Forelimb muscle (tissue), 1 donor: ENCODE measurements around the gene NPFFR2. TPM values are rescaled to one million over a fixed set of nuclear protein-coding genes. Genes with fewer than 3 reads are reported as not detected.
"Not testable (repeated sequence)": the region's sequence is repeated elsewhere in the genome, so short reads cannot be mapped to it uniquely, and the experiment has no call there.

Source experiments
- DNase-seq: peaks from one replicate; pipeline ENCODE4 v3.0.0-alpha.2; 2013; ENCODE audit warnings: low read depth
- polyA plus RNA-seq: library from polyadenylated mRNA; unstranded; fragments of 120-200 nt; gene quantifications from one replicate; pipeline ENCODE4 v1.2.1, GENCODE V29; 2013; ENCODE audit not compliant: insufficient read length

The NPFFR2 gene
- polyA plus RNA-seq, 1 donor: 0.29 TPM

DNA sequence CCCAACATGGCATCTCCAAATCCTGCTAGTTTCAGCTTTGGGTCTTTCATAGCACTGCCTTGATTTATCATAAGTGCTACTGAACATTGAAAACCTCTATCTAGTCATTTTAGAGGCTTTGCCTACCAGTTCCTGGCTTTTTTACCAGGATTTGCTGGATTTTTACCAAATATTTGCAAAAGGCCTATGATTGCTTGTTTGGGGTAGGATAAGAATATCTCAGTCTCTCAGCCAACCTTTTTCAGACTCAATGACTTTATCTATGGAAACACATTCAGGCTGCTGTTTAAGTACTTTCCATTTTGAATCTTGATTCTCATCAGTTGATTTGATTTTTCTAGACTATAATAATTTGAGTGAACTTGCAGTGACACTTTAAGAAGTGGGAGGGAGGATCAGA, 80.1 kb downstream of the NPFFR2 start:
- DNase-seq: no peak

DNA sequence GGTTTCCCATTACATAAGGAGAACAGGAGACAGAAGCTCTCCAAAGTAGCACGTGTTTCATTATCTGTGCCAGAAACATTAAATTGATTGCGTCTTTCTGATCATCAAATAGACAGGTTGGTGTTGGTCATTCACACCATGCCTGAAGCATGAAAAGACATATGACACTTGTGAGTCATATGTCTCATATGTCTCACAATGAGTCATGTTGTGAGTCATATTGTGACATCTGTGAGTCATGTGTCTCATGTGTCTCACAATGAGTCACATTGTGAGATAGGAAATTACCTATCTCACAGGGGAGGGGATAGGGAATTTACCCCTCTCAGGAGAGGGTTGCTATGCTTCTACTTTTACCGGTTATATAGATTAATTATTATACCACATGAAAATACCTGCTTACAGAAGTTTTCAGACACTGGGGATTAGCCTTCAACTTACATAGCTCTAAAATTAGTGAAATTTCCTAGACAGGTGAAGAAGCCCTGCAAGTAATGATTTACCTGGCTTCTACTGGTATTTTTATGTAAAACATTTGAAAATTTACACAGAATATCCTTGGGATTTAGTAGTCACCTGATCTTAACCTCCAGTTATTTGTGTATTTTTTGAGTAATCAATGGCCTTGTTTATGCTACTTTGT, 80.8 kb downstream of the NPFFR2 start:
- no peak for DNase-seq

DNA sequence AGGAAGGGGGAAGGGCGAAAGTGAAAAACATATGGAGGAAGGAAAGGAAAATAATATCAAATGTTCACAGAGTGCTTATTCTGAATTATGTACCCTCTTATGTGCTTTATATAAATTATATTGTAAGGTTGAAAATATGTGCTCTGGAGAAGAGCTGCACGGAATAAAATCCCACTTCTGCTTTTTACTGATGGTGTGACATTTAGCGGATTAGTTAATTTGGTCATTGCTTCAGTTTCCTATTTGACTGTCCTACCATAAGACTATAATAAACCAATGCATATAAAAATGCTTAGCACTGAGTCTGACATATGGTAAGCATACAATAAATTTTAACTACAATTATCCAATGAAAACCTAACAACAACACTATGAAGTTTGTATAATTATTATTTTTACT, 86.2 kb downstream of the NPFFR2 start:
- DNase-seq: no peak

DNA sequence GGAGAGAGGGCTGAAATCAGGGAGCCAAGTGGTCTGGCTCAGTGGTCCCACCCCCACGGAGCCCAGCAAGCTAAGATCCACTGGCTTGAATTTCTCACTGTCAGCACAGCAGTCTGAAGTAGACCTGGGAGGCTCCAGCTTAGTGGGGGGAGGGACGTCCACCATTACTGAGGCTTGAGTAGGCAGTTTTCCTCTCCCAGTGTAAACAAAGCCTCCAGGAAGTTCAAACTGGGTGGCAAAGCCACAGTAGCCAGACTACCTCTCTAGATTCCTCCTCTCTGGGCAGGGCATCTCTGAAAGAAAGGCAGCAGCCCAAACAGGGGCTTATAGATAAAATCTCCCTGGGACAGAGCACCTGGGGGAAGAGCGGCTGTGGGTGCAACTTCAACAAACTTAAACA, 88.1 kb downstream of the NPFFR2 start:
- DNase-seq: no peak

DNA sequence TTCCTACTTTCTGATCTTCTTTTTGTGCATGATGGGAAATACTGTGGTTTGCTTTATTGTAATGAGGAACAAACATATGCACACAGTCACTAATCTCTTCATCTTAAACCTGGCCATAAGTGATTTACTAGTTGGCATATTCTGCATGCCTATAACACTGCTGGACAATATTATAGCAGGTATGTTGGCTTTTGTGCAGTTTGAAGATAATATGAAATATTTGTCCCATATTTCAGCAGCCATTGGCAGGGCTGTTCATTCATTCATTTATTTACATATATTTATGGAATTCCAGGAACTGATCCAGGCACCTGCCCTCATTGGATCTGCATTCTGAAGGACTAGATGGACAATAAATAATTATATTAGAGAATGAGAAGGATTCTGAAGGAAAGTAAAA, 96.9 kb downstream of the NPFFR2 start:
- DNase-seq: no peak

DNA sequence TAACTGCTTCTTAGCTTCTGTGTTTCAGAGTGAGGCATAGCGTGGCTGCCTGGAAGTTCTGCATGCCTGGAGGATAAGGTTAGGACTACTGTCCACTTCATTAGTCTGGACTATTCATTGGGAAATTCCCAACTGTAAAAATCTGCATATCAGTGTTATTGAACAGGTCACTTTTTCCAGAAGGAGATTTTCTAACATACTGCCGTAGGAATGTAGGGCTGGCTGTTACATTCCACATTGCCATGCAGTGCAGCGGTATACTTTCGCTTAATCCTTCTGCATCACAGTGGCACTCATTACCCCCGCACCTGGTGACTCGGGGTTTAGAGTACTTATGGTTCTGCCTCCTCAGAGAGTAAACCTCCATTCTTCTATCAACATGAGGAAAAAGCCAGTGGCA, 104.6 kb downstream of the NPFFR2 start:
- no peak for DNase-seq

DNA sequence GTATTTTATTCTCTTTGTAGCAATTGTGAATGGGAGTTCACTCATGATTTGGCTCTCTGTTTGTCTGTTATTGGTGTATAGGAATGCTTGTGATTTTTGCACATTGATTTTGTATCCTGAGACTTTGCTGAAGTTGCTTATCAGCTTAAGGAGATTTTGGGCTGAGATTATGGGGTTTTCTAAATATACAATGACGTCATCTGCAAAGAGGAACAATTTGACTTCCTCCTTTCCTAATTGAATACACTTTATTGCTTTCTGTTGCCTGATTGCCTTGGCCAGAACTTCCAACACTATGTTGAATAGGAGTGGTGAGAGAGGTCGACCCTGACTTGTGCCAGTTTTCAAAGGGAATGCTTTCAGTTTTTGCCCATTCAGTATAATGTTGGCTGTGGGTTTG, 108.2 kb downstream of the NPFFR2 start:
- not testable (repeated sequence) for DNase-seq

DNA sequence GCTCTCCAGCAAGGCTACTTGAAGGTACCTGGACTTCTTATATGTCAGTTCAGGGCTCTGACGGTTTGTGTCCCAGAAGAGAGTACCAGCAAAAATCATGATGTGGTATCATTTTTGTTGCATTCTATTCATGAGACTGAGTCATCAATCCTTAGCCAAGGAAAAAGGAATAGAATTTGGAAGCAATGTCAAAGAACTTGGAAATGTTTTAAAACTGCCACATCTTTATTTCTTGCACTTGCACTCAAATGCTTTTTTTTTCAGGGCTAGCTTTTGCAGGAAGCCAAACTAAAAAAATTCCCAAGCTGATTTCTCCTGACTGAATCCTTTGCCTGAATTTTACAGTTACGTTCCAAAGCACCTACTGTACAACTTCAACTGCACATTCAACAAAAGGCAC, 112.4 kb downstream of the NPFFR2 start:
- DNase-seq: no peak

DNA sequence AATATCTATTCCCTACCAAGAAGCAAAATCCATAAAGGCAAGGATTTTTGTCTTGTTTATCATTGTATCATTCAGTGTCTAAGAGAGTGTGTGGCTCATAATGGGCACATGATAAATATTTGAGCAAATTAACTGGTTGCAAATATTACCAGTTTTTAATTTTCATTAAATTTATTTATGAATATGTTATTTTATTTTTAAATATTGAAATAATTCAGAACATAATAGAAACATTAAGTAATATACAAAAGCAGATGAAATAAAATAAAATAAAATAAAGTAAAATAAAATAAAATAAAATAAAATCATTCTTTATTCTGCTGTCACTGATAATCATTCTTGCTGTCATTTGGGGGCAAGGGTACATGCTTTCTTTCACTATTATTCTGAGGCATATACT, 120.9 kb downstream of the NPFFR2 start:
- no peak for DNase-seq

DNA sequence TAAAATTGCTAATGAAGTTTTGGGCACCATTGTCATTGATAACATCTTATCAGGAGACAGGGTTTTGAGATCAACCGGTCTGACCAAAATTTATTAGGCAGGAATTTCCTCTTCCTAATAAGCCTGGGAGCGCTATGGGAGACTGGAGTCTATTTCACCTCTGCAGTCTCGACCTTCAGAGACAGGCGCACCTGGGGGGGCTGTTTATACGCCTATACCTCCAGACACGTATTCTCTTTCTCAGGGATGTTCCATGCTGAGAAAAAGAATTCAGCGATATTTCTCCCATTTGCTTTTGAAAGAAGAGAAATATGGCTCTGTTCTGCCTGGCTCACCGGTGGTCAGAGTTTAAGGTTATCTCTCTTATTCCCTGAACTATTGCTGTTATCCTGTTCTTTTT, 121.8 kb downstream of the NPFFR2 start:
- not testable (repeated sequence) for DNase-seq

DNA sequence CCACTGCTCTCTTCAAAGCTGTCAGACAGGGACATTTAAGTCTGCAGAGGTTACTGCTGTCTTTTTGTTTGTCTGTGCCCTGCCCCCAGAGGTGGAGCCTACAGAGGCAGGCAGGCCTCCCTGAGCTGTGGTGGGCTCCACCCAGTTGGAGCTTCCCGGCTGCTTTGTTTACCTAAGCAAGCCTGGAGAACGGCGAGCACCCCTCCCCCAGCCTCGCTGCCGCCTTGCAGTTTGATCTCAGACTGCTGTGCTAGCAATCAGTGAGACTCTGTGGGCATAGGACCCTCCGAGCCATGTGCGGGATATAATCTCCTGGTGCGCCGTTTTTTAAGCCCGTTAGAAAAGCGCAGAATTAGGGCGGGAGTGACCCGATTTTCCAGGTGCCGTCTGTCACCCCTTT, 137.5 kb downstream of the NPFFR2 start:
- DNase-seq: not testable (repeated sequence)

DNA sequence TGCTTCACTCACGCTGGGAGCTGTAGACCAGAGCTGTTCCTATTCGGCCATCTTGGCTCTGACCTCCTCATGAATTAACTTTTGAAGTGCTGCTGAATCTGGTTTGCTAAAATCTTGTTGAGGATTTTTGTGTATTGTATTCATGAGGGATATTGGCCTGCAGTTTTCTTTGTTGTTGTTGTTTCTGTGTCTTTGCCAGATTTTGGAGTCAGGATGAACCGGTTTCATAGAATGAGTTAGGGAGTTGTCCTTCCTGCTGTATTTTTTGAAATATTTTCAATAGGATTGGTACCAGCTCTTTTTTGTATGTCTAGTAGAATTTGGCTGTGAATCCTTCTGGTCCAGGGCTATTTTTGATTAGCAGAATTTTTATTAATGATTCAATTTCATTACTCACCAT, 138.1 kb downstream of the NPFFR2 start:
- DNase-seq: no peak

DNA sequence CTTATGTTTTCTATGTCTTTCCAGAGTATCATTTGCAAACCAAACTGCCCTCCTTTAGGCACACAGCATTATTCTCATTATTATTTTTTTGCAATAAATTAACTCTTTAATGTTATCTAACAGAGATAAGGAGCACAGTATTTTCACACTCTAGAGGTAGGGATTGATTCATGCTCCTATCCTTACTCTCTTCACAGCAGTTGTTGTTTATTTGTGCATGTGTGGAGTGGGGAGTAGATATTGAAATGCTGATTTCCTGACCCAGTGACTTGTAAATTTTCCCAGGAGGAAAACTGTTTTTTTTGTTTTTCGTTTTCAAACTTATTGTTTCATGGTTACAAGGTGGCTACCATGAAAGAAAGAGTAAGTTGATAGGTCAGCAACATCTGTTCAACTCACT, 140.0 kb downstream of the NPFFR2 start:
- DNase-seq: no peak

DNA sequence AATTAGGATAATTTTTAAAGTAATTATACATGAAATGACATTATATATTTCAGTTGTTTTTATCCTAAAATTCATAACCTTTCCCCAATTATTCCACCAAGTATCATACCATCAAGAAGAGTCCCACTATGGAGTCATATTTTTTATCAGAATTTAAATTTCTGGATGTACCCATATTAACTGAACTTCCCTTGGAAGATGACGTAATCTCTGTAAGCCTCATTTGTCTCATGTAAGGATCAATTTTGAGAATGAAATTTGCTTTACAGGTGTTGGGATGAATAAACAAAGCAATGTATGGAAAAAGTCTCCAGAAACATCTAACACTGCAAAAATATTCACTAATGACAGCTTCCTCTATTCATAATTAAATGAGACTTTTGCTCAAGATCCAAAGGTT, 147.5 kb downstream of the NPFFR2 start:
- no peak for DNase-seq

DNA sequence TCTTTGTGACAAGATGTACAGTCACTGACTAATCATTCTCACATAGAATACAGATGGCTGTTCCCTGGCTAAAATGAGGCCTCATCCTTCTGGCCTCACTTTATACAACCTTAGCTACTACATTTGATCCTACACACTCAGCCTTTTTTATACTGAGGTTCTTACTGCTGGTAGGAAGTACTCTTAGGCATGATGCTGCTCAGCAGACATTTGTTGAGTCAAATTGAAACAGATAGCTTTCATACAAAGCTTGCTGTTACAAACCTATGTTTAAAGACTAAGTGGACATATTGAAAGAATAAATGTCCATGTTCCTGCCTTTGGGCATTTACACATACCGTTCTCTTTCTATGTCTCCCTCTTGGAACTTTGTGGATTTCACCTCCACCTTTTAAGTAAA, 154.9 kb downstream of the NPFFR2 start:
- DNase-seq: no peak

DNA sequence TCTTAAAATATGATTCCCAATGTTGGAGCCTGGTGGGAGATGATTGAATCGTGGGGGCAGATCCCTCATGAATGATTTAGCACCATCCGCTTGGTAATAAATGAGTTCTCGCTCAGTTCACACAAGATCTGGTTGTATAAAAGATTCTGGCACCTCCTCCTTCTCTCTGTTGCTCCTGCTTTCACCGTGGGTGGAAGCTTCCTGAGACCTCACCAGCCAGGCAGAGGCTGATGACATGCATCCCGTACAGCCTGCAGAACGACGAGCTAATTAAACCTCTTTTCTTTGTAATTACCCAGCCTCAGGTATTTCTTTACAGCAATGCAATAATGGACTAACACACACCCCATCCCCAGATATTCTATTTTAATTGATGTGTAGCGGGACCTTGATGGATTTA, 162.2 kb downstream of the NPFFR2 start:
- no peak for DNase-seq

DNA sequence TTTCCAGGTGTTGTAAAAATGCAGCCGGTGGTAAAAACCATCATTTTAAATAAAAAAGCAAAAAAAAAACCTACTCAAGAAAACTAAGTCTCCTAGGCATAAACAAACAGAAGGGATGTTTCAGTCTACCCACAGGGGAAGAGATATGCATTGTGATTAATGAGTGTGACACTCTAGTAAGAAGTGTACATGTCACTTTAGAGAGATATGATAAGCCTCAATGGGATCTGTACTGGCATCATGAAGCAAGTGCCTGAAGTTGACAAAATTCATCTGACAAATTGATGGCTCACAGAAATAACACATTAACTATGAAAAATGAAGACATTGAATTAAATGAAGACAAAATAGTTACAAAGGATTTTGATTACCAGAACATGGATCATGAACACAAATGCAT, 162.7 kb downstream of the NPFFR2 start:
- DNase-seq: no peak

Other genes starting within 250 kb of the NPFFR2 start
- not detected for gene GC, start 247.9 kb upstream of the NPFFR2 start, polyA plus RNA-seq